Loucy (cell line): ENCODE data around the gene OR8B8.
"Not testable (repeated sequence)": the region's sequence is repeated elsewhere in the genome, so short reads cannot be mapped to it uniquely, and the experiment has no call there.

Source experiments
- H2AFZ ChIP-seq: fragments of 200-600 bp; sonication (generic); 2 replicates; pipeline ENCODE4 v1.6.0; 2016; ENCODE audit warnings: antibody characterized with exemption, mild to moderate bottlenecking, low read length, moderate library complexity
- H3F3A ChIP-seq: fragments of 200-600 bp; 2 replicates; pipeline ENCODE4 v1.6.0; 2016; ENCODE audit warnings: antibody characterized with exemption, low read depth, mild to moderate bottlenecking
- H3K27me3 ChIP-seq: fragments of 200-600 bp; sonication (generic); 2 replicates; pipeline ENCODE4 v1.6.1; 2014; ENCODE audit warnings: low read length, mild to moderate bottlenecking; ENCODE audit not compliant: insufficient read depth, poor library complexity, severe bottlenecking
- H3K36me3 ChIP-seq: fragments of 200-600 bp; sonication (generic); 2 replicates; pipeline ENCODE4 v1.6.1; 2016; ENCODE audit warnings: low read length; ENCODE audit not compliant: insufficient read depth
- H3K4me1 ChIP-seq: fragments of 200-600 bp; sonication (generic); 2 replicates; pipeline ENCODE4 v1.5.1; 2014; ENCODE audit warnings: low read length, mild to moderate bottlenecking; ENCODE audit not compliant: insufficient read depth, poor library complexity, severe bottlenecking
- H3K4me2 ChIP-seq: fragments of 200-600 bp; sonication (generic); 2 replicates; pipeline ENCODE4 v1.6.0; 2014; ENCODE audit warnings: antibody characterized with exemption, low read length, low read depth, mild to moderate bottlenecking; ENCODE audit not compliant: poor library complexity, severe bottlenecking
- H3K4me3 ChIP-seq: fragments of 200-600 bp; sonication (generic); 2 replicates; pipeline ENCODE4 v1.5.1; 2014; ENCODE audit warnings: low read length, mild to moderate bottlenecking, mixed read lengths; ENCODE audit not compliant: poor library complexity, severe bottlenecking
- H3K79me2 ChIP-seq: fragments of 200-600 bp; sonication (generic); 2 replicates; pipeline ENCODE4 v1.6.1; 2014; ENCODE audit warnings: low read length; ENCODE audit not compliant: insufficient read depth
- H3K9ac ChIP-seq: fragments of 200-600 bp; sonication (generic); 2 replicates; pipeline ENCODE4 v1.6.0; 2014; ENCODE audit warnings: mild to moderate bottlenecking, low read depth, low read length, moderate library complexity; ENCODE audit not compliant: poor library complexity, severe bottlenecking
- H3K9me2 ChIP-seq: fragments of 200-600 bp; sonication (generic); replicated peaks from 2 replicates; pipeline ENCODE4 v1.6.1; 2016; ENCODE audit warnings: low read depth, low read length, mixed read lengths
- H3K9me3 ChIP-seq: fragments of 200-600 bp; sonication (generic); 2 replicates; pipeline ENCODE4 v1.6.1; 2014; ENCODE audit warnings: mild to moderate bottlenecking, antibody characterized with exemption, low read length, low read depth; ENCODE audit not compliant: insufficient read depth
- H4K20me1 ChIP-seq: fragments of 200-600 bp; sonication (generic); 2 replicates; pipeline ENCODE4 v1.6.0; 2014; ENCODE audit warnings: antibody characterized with exemption, low read length, mild to moderate bottlenecking; ENCODE audit not compliant: insufficient read depth, poor library complexity, severe bottlenecking
- EZH2phosphoT487 ChIP-seq: fragments of 200-600 bp; IDR thresholded peaks from 2 replicates; pipeline ENCODE4 v1.6.1; 2018; ENCODE audit warnings: antibody characterized with exemption, mild to moderate bottlenecking, moderate library complexity, borderline replicate concordance
- TF ChIP-seq, protein P1 (sequence below): fragments of 200-600 bp; sonication (generic); conservative IDR thresholded peaks from 2 replicates; pipeline ENCODE4 v1.5.1; 2014; ENCODE audit warnings: mild to moderate bottlenecking, antibody characterized with exemption, low read length

The OR8B8 gene

DNA sequence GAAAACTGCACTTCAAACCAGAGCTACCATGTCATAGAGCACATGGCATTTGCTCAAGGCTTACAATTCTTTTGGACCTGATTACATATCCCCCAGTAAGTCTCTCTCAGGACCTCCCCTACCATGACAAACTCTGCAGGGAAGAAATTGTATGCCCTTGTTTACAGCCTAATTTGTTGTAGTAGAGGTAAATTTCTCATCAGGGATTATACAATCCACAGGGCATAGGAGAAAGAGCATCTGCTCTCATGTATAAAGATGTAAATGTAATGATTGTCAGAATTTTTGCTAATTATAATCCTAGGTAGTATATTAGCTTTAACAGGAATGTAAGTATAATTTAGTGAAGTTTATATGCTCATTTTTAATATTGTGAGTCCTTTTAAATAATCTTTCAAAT, 46.6 kb downstream of the OR8B8 start, which contains the start of gene OR8B3:
TSS of gene OR8B3 (minus strand) at position 101 of the 400 bp plus-strand sequence. CDS start 1,673 bp downstream, outside the sequence.
- TF ChIP-seq EZH2phosphoT487, result no peak
- TF ChIP-seq, protein P1, sequence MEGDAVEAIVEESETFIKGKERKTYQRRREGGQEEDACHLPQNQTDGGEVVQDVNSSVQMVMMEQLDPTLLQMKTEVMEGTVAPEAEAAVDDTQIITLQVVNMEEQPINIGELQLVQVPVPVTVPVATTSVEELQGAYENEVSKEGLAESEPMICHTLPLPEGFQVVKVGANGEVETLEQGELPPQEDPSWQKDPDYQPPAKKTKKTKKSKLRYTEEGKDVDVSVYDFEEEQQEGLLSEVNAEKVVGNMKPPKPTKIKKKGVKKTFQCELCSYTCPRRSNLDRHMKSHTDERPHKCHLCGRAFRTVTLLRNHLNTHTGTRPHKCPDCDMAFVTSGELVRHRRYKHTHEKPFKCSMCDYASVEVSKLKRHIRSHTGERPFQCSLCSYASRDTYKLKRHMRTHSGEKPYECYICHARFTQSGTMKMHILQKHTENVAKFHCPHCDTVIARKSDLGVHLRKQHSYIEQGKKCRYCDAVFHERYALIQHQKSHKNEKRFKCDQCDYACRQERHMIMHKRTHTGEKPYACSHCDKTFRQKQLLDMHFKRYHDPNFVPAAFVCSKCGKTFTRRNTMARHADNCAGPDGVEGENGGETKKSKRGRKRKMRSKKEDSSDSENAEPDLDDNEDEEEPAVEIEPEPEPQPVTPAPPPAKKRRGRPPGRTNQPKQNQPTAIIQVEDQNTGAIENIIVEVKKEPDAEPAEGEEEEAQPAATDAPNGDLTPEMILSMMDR, result no peak

DNA sequence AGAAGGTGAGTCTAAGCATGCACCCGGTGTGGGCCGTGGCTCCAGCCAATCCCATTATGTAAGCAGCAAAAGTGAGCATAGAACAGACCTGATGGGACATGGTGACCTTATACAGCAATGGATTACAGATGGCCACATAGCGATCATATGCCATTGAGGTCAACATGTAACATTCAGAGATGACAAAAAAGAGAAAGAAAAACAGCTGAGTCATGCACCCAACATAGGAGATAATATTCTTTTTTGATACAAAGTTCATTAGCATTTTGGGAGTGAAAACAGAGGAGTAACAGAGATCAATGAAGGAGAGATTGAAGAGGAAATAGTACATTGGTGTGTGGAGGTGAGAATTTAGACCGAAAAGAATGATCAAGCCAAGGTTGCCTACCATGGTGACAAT, 48.6 kb downstream of the OR8B8 start:
- H3K4me1 ChIP-seq, H3K9ac ChIP-seq, H2AFZ ChIP-seq, H3F3A ChIP-seq, H3K27me3 ChIP-seq, H3K9me3 ChIP-seq, H3K79me2 ChIP-seq, H3K36me3 ChIP-seq, H4K20me1 ChIP-seq, H3K4me3 ChIP-seq, H3K4me2 ChIP-seq, H3K9me2 ChIP-seq: not testable (repeated sequence)

More for the DNA sequence above, 46.6 kb downstream of the OR8B8 start, which contains the start of gene OR8B3:
- Histone ChIP-seq H3K9me2 (no peaks in the 10 kb centered on the region), H3K9ac (no peak within 1 kb of the TSS), H3K27me3 (no peaks in the 10 kb centered on the region), H3K4me2 (no peak within 1 kb of the TSS), H3K79me2 (no peaks in the 10 kb centered on the region), H4K20me1 (no peaks in the 10 kb centered on the region), H3K36me3 (no peaks in the 10 kb centered on the region), H3K4me3 (no peak within 1 kb of the TSS), H2AFZ (no peak within 1 kb of the TSS), H3K4me1 (no peaks in the 10 kb centered on the region), H3K9me3 (no peaks in the 10 kb centered on the region), H3F3A (no peaks in the 10 kb centered on the region)

DNA sequence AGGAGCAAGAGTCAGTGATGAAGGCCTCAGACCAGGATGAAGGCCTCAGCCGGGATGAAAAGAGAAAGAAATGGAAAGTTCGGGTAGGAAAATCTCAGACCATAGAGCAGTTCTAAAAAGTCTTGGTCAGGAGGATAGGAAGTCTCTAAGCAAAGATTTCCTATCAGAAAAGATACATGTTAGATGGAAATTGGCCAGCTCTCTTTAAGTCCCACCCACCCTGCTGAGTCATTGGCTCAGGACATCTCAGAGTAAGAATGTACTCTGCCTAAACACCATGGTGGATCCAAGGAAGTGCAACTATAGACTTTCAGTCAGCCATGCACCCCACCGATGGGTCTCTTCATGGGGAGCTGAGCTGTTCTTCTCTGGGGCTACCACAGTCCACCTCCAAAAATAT, 51.1 kb downstream of the OR8B8 start:
- TF ChIP-seq, protein P1, result no peak
- TF ChIP-seq EZH2phosphoT487, result no peak
- Histone ChIP-seq H3K4me1 (no peaks in the 10 kb centered on the region), H4K20me1 (no peaks in the 10 kb centered on the region), H3K9ac (no peak overlapping the region), H3K79me2 (no peaks in the 10 kb centered on the region), H3F3A (no peaks in the 10 kb centered on the region), H2AFZ (no peak overlapping the region), H3K27me3 (no peaks in the 10 kb centered on the region), H3K4me2 (no peak overlapping the region), H3K4me3 (no peak overlapping the region), H3K9me3 (no peaks in the 10 kb centered on the region), H3K9me2 (no peaks in the 10 kb centered on the region), H3K36me3 (no peaks in the 10 kb centered on the region)
